Measurements from ENCODE around the gene DOHH.

DOHH gene

GRCh38 chr19:3468211-3468610 lies 32.3 kb downstream of the DOHH start:
- no peaks in the 10 kb centered on the region for H3K36me3 Mint-ChIP-seq

GRCh38 chr19:3467437-3468198 lies 32.9 kb downstream of the DOHH start:
- H3K4me3 Mint-ChIP-seq = no peak overlapping the region
- H3K27me3 Mint-ChIP-seq = no peaks in the 10 kb centered on the region
- H3K9me3 Mint-ChIP-seq = no peaks in the 10 kb centered on the region
- no peak overlapping the region for H3K27ac Mint-ChIP-seq
- no peaks in the 10 kb centered on the region for H3K4me1 Mint-ChIP-seq
- H3K36me3 Mint-ChIP-seq = peaks cover 3% of the 10 kb centered on the region

More at GRCh38 chr19:3468211-3468610, 32.3 kb downstream of the DOHH start:
- H3K9me3 Mint-ChIP-seq = no peaks in the 10 kb centered on the region
- no peaks in the 10 kb centered on the region for H3K4me1 Mint-ChIP-seq
- H3K27ac Mint-ChIP-seq = no peak overlapping the region
- H3K27me3 Mint-ChIP-seq = no peaks in the 10 kb centered on the region
- no peak overlapping the region for H3K4me3 Mint-ChIP-seq

GRCh38 chr19:3466635-3467034 lies 33.8 kb downstream of the DOHH start:
- Mint-ChIP-seq H3K9me3 (no peaks in the 10 kb centered on the region), H3K36me3 (peaks cover 3% of the 10 kb centered on the region), H3K4me3 (no peak overlapping the region), H3K4me1 (no peaks in the 10 kb centered on the region), H3K27ac (no peak overlapping the region), H3K27me3 (no peaks in the 10 kb centered on the region)

GRCh38 chr19:3465552-3465951 lies 34.9 kb downstream of the DOHH start:
- Mint-ChIP-seq H3K27ac (no peak overlapping the region), H3K4me3 (no peak overlapping the region), H3K27me3 (no peaks in the 10 kb centered on the region), H3K36me3 (peaks cover 3% of the 10 kb centered on the region), H3K4me1 (no peaks in the 10 kb centered on the region), H3K9me3 (no peaks in the 10 kb centered on the region)

- no peaks in the 10 kb centered on the region for H3K4me1 Mint-ChIP-seq
- H3K4me3 Mint-ChIP-seq = no peak overlapping the region
- H3K36me3 Mint-ChIP-seq = peaks cover 3% of the 10 kb centered on the region
Observed at GRCh38 chr19:3464587-3465235, 35.8 kb downstream of the DOHH start.

GRCh38 chr19:3463714-3464586 lies 36.5 kb downstream of the DOHH start:
- Mint-ChIP-seq H3K4me1 (no peaks in the 10 kb centered on the region), H3K27me3 (no peaks in the 10 kb centered on the region), H3K4me3 (no peak overlapping the region), H3K9me3 (no peaks in the 10 kb centered on the region), H3K36me3 (peaks cover 3% of the 10 kb centered on the region), H3K27ac (no peak overlapping the region)

More at GRCh38 chr19:3464587-3465235, 35.8 kb downstream of the DOHH start:
- H3K9me3 Mint-ChIP-seq = no peaks in the 10 kb centered on the region
- no peaks in the 10 kb centered on the region for H3K27me3 Mint-ChIP-seq
- H3K27ac Mint-ChIP-seq = no peak overlapping the region

- Mint-ChIP-seq H3K9me3 (no peaks in the 10 kb centered on the region), H3K4me3 (no peak overlapping the region), H3K36me3 (peaks cover 3% of the 10 kb centered on the region), H3K4me1 (no peaks in the 10 kb centered on the region), H3K27ac (no peak overlapping the region), H3K27me3 (no peaks in the 10 kb centered on the region)
Observed at GRCh38 chr19:3462991-3463713, 37.3 kb downstream of the DOHH start.

GRCh38 chr19:3459965-3460582 lies 40.4 kb downstream of the DOHH start:
- H3K36me3 Mint-ChIP-seq = peaks cover 3% of the 10 kb centered on the region
- no peak overlapping the region for H3K4me3 Mint-ChIP-seq
- H3K27ac Mint-ChIP-seq = no peak overlapping the region
- H3K4me1 Mint-ChIP-seq = no peaks in the 10 kb centered on the region
- H3K9me3 Mint-ChIP-seq = no peaks in the 10 kb centered on the region
- no peaks in the 10 kb centered on the region for H3K27me3 Mint-ChIP-seq

- no peak overlapping the region for H3K4me3 Mint-ChIP-seq
- no peaks in the 10 kb centered on the region for H3K4me1 Mint-ChIP-seq
- H3K27ac Mint-ChIP-seq = no peak overlapping the region
- peaks cover 3% of the 10 kb centered on the region for H3K36me3 Mint-ChIP-seq
- no peaks in the 10 kb centered on the region for H3K27me3 Mint-ChIP-seq
- no peaks in the 10 kb centered on the region for H3K9me3 Mint-ChIP-seq
Observed at GRCh38 chr19:3459089-3459881, 41.2 kb downstream of the DOHH start.

GRCh38 chr19:3458229-3459088 lies 42.0 kb downstream of the DOHH start:
- no peaks in the 10 kb centered on the region for H3K27me3 Mint-ChIP-seq
- peaks cover 3% of the 10 kb centered on the region for H3K36me3 Mint-ChIP-seq
- H3K27ac Mint-ChIP-seq = no peak overlapping the region
- H3K9me3 Mint-ChIP-seq = no peaks in the 10 kb centered on the region
- no peaks in the 10 kb centered on the region for H3K4me1 Mint-ChIP-seq
- H3K4me3 Mint-ChIP-seq = no peak overlapping the region

- no peaks in the 10 kb centered on the region for H3K27me3 Mint-ChIP-seq
- H3K36me3 Mint-ChIP-seq = peaks cover 1% of the 10 kb centered on the region
- H3K4me1 Mint-ChIP-seq = no peaks in the 10 kb centered on the region
- no peak overlapping the region for H3K27ac Mint-ChIP-seq
- no peak overlapping the region for H3K4me3 Mint-ChIP-seq
- H3K9me3 Mint-ChIP-seq = no peaks in the 10 kb centered on the region
Observed at GRCh38 chr19:3457528-3458228, 42.8 kb downstream of the DOHH start.

GRCh38 chr19:3456925-3457527 lies 43.4 kb downstream of the DOHH start:
- Mint-ChIP-seq H3K9me3 (no peaks in the 10 kb centered on the region), H3K4me3 (no peak overlapping the region), H3K36me3 (no peaks in the 10 kb centered on the region), H3K27me3 (no peaks in the 10 kb centered on the region), H3K27ac (no peak overlapping the region), H3K4me1 (no peaks in the 10 kb centered on the region)

All from activated naive CD4-positive, alpha-beta T cell treated with anti-CD3 and anti-CD28 coated beads, Interleukin-2, amount 50 U/mL, for 24 hours (primary cell).